GM21423 (cell line): Measurements from ENCODE around the gene ZBTB7C.

ENCODE experiments used
- ATAC-seq: cut with Tn5 transposase; IDR thresholded peaks from one replicate; pipeline ENCODE4 v1.9.1; 2021; ENCODE audit warnings: mild to moderate bottlenecking, moderate library complexity; ENCODE audit not compliant: unreplicated experiment

Gene ZBTB7C

GRCh38 chr18:48326901-48327675, 82.1 kb downstream of the ZBTB7C start:
- no peak for ATAC-seq

GRCh38 chr18:48325115-48325665, 84.0 kb downstream of the ZBTB7C start:
- no peak for ATAC-seq

GRCh38 chr18:48324651-48325050, 84.5 kb downstream of the ZBTB7C start:
- ATAC-seq = no peak

GRCh38 chr18:48323151-48323550, 86.0 kb downstream of the ZBTB7C start:
- no peak for ATAC-seq

- ATAC-seq = no peak
Observed at GRCh38 chr18:48321536-48321935, 87.6 kb downstream of the ZBTB7C start.

- ATAC-seq = no peak
Observed at GRCh38 chr18:48321121-48321520, 88.1 kb downstream of the ZBTB7C start.

GRCh38 chr18:48320639-48320945, 88.6 kb downstream of the ZBTB7C start:
- ATAC-seq = no peak

GRCh38 chr18:48319801-48320638, 89.2 kb downstream of the ZBTB7C start:
- ATAC-seq = no peak

GRCh38 chr18:48318436-48318835, 90.7 kb downstream of the ZBTB7C start:
- no peak for ATAC-seq

- ATAC-seq = no peak
Observed at GRCh38 chr18:48317781-48318381, 91.3 kb downstream of the ZBTB7C start.

- ATAC-seq = no peak
Observed at GRCh38 chr18:48316177-48316576, 93.0 kb downstream of the ZBTB7C start.

GRCh38 chr18:48314690-48315089, 94.5 kb downstream of the ZBTB7C start:
- no peak for ATAC-seq

GRCh38 chr18:48313792-48314191, 95.4 kb downstream of the ZBTB7C start:
- no peak for ATAC-seq

- ATAC-seq = no peak
Observed at GRCh38 chr18:48312066-48312465, 97.1 kb downstream of the ZBTB7C start.

- no peak for ATAC-seq
Observed at GRCh38 chr18:48310999-48311398, 98.2 kb downstream of the ZBTB7C start.

- no peak for ATAC-seq
Observed at GRCh38 chr18:48310353-48310752, 98.8 kb downstream of the ZBTB7C start.

- ATAC-seq = no peak
Observed at GRCh38 chr18:48308755-48309575, 100.2 kb downstream of the ZBTB7C start.

- ATAC-seq = no peak
Observed at GRCh38 chr18:48308027-48308635, 101.1 kb downstream of the ZBTB7C start.

- ATAC-seq = no peak
Observed at GRCh38 chr18:48306838-48307237, 102.3 kb downstream of the ZBTB7C start.
